CD4-positive, alpha-beta T cell treated with Interleukin-4 for 1 hour (primary cell): ENCODE results near the gene CKB.
A peak's percentile ranks its signal among the peaks of the same experiment; 100 is the strongest.

Source experiments
- DNase-seq, 2 donors: peaks; one replicate each; pipeline ENCODE4 v3.0.0-alpha.2; 2020 to 2022

CKB gene

GRCh38 chr14:103483600-103483999 is 39.0 kb downstream of the CKB start:
- no peak for DNase-seq

- DNase-seq, result peak in 1 of 2 donors; percentile 33
Measured at GRCh38 chr14:103480595-103480994, 42.0 kb downstream of the CKB start.

- DNase-seq, result no peak
Measured at GRCh38 chr14:103476631-103477030, 46.0 kb downstream of the CKB start.

GRCh38 chr14:103476065-103476464 is 46.6 kb downstream of the CKB start:
- no peak for DNase-seq

GRCh38 chr14:103474893-103475292 is 47.7 kb downstream of the CKB start:
- no peak for DNase-seq

GRCh38 chr14:103472939-103473338 is 49.7 kb downstream of the CKB start:
- DNase-seq, result no peak
